SK-N-SH treated with all-trans-retinoic acid at 6 μM for 48 hours (cell line): ENCODE results near the gene NMRK2.
A peak's percentile ranks its signal among the peaks of the same experiment; 100 is the strongest.

Experiments used
- ATAC-seq: fragments of 200-7000 bp; cut with Tn5 transposase; 3 replicates; pipeline ENCODE4 v1.9.1; 2020; ENCODE audit warnings: mild to moderate bottlenecking, moderate library complexity
- ARNTL ChIP-seq: fragments of 450-650 bp; formaldehyde crosslinking; IDR thresholded peaks from 2 replicates; pipeline ENCODE4 v1.5.0; 2020; ENCODE audit warnings: low read depth, mild to moderate bottlenecking, moderate library complexity, borderline replicate concordance
- BACH2 ChIP-seq: fragments of 250-450 bp; sonication (Bioruptor Pico); IDR thresholded peaks from 2 replicates; pipeline ENCODE4 v1.9.0; 2021; ENCODE audit warnings: mild to moderate bottlenecking, borderline replicate concordance
- CREB5 ChIP-seq: fragments of 250-450 bp; sonication (Bioruptor Pico); IDR thresholded peaks from 2 replicates; pipeline ENCODE4 v1.5.1; 2020; ENCODE audit warnings: low read depth, mild to moderate bottlenecking, moderate library complexity
- CSDC2 ChIP-seq: fragments of 250-450 bp; sonication (Bioruptor Pico); IDR thresholded peaks from 2 replicates; pipeline ENCODE4 v1.5.0; 2020; ENCODE audit warnings: mild to moderate bottlenecking, moderate library complexity
- CSRNP3 ChIP-seq: fragments of 250-450 bp; sonication (Bioruptor Pico); IDR thresholded peaks from 2 replicates; pipeline ENCODE4 v1.5.1; 2021; ENCODE audit warnings: mild to moderate bottlenecking, moderate library complexity
- GLIS3 ChIP-seq: fragments of 250-450 bp; sonication (Bioruptor Pico); IDR thresholded peaks from 2 replicates; pipeline ENCODE4 v1.5.0; 2020; ENCODE audit warnings: mild to moderate bottlenecking, moderate library complexity
- ISL1 ChIP-seq: fragments of 250-450 bp; sonication (Bioruptor Pico); IDR thresholded peaks from 2 replicates; pipeline ENCODE4 v2.1.2; 2022; ENCODE audit warnings: mild to moderate bottlenecking, moderate library complexity
- OSR1 ChIP-seq: fragments of 250-450 bp; sonication (Bioruptor Pico); IDR thresholded peaks from 2 replicates; pipeline ENCODE4 v1.8.0; 2022; ENCODE audit warnings: moderate library complexity, mild to moderate bottlenecking, inconsistent platforms
- PATZ1 ChIP-seq: fragments of 250-450 bp; sonication (Bioruptor Pico); IDR thresholded peaks from 2 replicates; pipeline ENCODE4 v1.8.0; 2020; ENCODE audit warnings: mild to moderate bottlenecking, moderate library complexity, borderline replicate concordance
- POU6F1 ChIP-seq: fragments of 250-450 bp; sonication (Bioruptor Pico); IDR thresholded peaks from 2 replicates; pipeline ENCODE4 v1.8.0; 2021; ENCODE audit warnings: low read depth, mild to moderate bottlenecking, moderate library complexity, borderline replicate concordance
- PPARA ChIP-seq: fragments of 250-450 bp; sonication (Bioruptor Pico); IDR thresholded peaks from 2 replicates; pipeline ENCODE4 v1.5.0; 2020; ENCODE audit warnings: mild to moderate bottlenecking, borderline replicate concordance
- RARB ChIP-seq: fragments of 250-450 bp; sonication (Bioruptor Pico); IDR thresholded peaks from 2 replicates; pipeline ENCODE4 v1.8.0; 2021; ENCODE audit warnings: mild to moderate bottlenecking, moderate library complexity
- SNAI2 ChIP-seq: fragments of 250-450 bp; sonication (Bioruptor Pico); IDR thresholded peaks from 2 replicates; pipeline ENCODE4 v1.5.0; 2020; ENCODE audit warnings: mild to moderate bottlenecking, moderate library complexity
- TCF4 ChIP-seq: fragments of 250-450 bp; sonication (Bioruptor Pico); IDR thresholded peaks from 2 replicates; pipeline ENCODE4 v1.8.0; 2021; ENCODE audit warnings: mild to moderate bottlenecking, moderate library complexity, borderline replicate concordance
- TOX ChIP-seq: fragments of 250-450 bp; sonication (Bioruptor Pico); IDR thresholded peaks from 2 replicates; pipeline ENCODE4 v1.8.0; 2021; ENCODE audit warnings: mild to moderate bottlenecking, moderate library complexity, borderline replicate concordance
- TSHZ2 ChIP-seq: fragments of 250-450 bp; sonication (Bioruptor Pico); IDR thresholded peaks from 2 replicates; pipeline ENCODE4 v1.5.0; 2020; ENCODE audit warnings: mild to moderate bottlenecking, moderate library complexity
- ZC3H10 ChIP-seq: fragments of 250-450 bp; sonication (Bioruptor Pico); IDR thresholded peaks from 2 replicates; pipeline ENCODE4 v1.5.1; 2021; ENCODE audit warnings: mild to moderate bottlenecking, moderate library complexity
- ZFP3 ChIP-seq: fragments of 250-450 bp; sonication (Bioruptor Pico); IDR thresholded peaks from 2 replicates; pipeline ENCODE4 v1.5.0; 2020; ENCODE audit warnings: mild to moderate bottlenecking, moderate library complexity
- ZFP30 ChIP-seq: fragments of 450-650 bp; formaldehyde crosslinking; IDR thresholded peaks from 2 replicates; pipeline ENCODE4 v1.5.0; 2022; ENCODE audit warnings: mild to moderate bottlenecking, moderate library complexity
- ZNF565 ChIP-seq: fragments of 450-650 bp; formaldehyde crosslinking; conservative IDR thresholded peaks from 2 replicates; pipeline ENCODE4 v1.5.0; 2020; ENCODE audit warnings: low read depth, mild to moderate bottlenecking, moderate library complexity

Gene NMRK2

GRCh38 chr19:3968556-3969434, 35.9 kb downstream of the NMRK2 start:
- ATAC-seq = peak; percentile 68
- TF ChIP-seq GLIS3 (CRISPR knock-in tag) = no peak
- TF ChIP-seq POU6F1 = 0 out of 2 replicates have a peak, but pooled peaks have one; percentile 40
- TF ChIP-seq CREB5 (CRISPR knock-in tag) = 0 out of 2 replicates have a peak, but pooled peaks have one; percentile 47
- TF ChIP-seq ZFP3 (CRISPR knock-in tag) = no peak
- TF ChIP-seq ZC3H10 (CRISPR knock-in tag) = 0 out of 2 replicates have a peak, but pooled peaks have one; percentile 11
- no peak for TF ChIP-seq ZNF565 (CRISPR knock-in tag)
- no peak for TF ChIP-seq TCF4 (CRISPR knock-in tag)
- TF ChIP-seq PATZ1 (CRISPR knock-in tag) = 0 out of 2 replicates have a peak, but pooled peaks have one; percentile 13
- TF ChIP-seq RARB (CRISPR knock-in tag) = no peak
- no peak for TF ChIP-seq TSHZ2 (CRISPR knock-in tag)
- no peak for TF ChIP-seq BACH2 (CRISPR knock-in tag)
- no peak for TF ChIP-seq ISL1 (CRISPR knock-in tag)
- TF ChIP-seq CSRNP3 (CRISPR knock-in tag) = no peak
- no peak for TF ChIP-seq ARNTL (CRISPR knock-in tag)

GRCh38 chr19:3969435-3970312, 36.8 kb downstream of the NMRK2 start:
- ATAC-seq = peak; percentile 20
- TF ChIP-seq ZFP30 (CRISPR knock-in tag) (no peak), PATZ1 (CRISPR knock-in tag) (no peak), TOX (CRISPR knock-in tag) (no peak), ARNTL (CRISPR knock-in tag) (no peak), CREB5 (CRISPR knock-in tag) (no peak), ISL1 (CRISPR knock-in tag) (no peak), SNAI2 (CRISPR knock-in tag) (no peak), CSDC2 (no peak), PPARA (CRISPR knock-in tag) (no peak), GLIS3 (CRISPR knock-in tag) (no peak), OSR1 (no peak)
